HG03354 (cell line): ENCODE results near the gene PDLIM1.
"Not testable (repeated sequence)": the region's sequence is repeated elsewhere in the genome, so short reads cannot be mapped to it uniquely, and the experiment has no call there.

Source experiments
- ATAC-seq: cut with Tn5 transposase; IDR thresholded peaks from one replicate; pipeline ENCODE4 v1.9.1; 2021; ENCODE audit warnings: mild to moderate bottlenecking; ENCODE audit not compliant: unreplicated experiment, poor library complexity, severe bottlenecking

The PDLIM1 gene

DNA sequence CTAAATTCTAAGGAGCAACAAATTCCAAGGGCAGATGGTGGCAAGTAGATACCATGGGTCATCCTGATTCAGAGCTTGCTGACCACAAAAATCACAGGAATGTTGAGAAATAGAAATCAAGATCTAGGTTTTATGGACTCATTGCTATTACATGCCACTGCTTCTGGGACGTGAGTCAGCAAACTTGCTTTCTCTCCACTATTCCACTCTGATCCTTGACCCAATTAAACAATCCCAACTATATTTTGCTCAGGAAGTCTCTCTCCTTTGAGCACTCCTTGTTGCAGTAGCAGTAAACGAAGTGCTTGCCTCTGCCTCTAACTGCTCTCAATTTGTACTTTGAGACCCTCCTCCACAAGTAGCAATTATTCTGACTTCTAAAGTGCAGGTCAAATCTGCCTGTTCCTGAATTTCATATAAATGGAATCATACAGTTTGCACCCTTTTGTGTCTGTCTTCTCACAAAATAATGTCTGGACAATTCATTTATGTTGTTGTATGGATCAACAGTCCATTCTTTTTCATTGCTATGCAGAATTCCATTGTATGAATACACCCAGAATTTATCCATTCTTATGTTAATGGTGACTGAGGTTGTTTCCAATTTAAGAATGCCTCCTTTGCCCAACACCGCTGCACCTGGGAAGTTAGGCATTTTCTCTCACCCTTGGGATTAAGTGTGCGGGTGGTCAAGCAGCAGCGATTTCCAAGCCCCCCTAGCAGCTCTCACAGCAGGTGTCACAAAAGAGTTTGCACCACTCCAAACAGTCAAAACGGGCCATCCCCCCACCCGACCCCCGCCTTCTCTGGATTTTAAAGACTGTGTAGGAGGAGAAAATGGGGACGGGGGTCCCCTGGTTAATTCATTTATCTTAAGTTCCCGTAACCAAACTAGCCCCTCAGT lies 60.8 kb downstream of the PDLIM1 start:
- no peak for ATAC-seq

DNA sequence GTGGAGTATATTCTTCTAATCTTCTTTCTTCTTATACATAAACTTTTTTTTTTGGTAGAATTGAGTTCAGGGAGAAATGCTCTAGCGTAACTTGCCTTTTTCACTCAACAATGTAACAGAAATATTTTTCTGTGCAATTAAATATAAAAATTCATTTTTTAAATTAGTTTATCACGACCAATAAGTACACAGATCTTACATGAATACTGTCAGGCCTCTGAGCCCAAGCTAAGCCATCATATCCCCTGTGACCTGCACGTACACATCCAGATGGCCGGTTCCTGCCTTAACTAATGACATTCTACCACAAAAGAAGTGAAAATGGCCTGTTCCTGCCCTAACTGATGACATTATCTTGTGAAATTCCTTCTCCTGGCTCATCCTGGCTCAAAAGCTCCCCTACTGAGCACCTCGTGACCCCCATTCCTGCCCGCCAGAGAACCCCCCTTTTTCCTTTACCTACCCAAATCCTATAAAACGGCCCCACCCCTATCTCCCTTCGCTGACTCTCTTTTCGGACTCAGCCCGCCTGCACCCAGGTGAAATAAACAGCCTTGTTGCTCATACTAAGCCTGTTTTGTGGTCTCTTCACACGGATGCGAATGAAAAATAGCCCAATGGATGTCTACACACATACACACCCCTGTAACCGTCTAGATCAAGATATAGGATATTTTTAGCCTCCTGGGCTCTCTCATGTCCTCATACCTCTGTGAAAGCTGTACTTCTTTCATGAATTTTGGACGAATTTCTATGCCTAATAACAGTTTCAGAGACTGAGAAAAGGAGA lies 61.7 kb downstream of the PDLIM1 start:
- ATAC-seq, result not testable (repeated sequence)

DNA sequence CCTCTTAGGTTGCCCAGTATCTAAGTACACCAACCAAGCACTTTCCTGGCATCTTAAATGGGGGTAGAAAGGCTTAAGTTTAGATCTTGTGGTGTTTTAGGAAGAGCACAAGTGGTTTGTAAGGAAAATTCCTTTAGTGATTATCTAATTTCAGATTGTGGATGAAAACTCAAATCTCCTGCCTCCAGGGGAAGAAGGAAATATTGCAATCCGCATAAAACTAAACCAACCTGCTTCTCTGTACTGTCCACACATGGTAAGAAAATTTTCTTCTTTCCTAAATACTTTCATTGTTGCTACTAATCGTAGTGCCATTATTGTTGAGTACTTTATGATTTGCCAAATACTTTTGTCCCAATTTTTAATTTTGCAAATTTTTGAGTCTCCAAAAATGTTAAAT lies 65.7 kb downstream of the PDLIM1 start:
- ATAC-seq, result no peak

DNA sequence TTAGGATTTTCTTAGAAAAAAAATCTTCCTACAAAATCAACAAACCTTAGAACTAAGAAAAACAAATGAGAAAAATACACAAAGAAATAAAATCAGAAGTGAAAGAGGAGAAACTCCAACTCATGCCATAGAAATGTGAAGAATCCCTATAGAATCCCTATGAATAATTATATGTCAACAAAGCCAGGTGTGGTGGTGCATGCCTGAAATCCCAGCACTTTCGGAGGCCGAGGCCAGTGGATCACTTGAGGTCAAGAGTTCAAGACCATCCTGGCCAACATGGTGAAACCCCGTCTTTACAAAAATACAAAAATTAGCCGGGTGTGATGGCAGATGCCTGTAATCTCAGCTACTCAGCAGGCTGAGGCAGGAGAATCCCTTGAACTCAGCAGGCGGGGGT lies 69.7 kb downstream of the PDLIM1 start:
- no peak for ATAC-seq

DNA sequence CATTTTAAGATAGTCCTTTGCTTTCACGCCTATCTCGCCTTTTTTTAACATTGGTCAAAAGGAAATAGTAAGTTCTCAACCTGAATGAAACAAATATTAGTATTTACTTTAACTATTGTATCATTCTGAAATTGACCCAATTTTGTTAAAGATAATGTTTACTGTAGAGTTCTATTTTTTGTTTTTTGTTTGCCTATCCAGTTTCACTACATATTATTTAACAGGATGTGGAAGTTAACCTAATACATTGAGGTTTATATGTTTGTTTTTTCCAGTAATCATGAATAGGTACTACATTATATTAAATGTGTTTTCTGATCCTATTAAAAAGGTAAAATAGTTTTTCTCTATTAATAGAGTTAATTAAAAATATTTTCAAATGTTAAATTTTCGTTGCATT lies 70.3 kb downstream of the PDLIM1 start:
- ATAC-seq, result no peak

DNA sequence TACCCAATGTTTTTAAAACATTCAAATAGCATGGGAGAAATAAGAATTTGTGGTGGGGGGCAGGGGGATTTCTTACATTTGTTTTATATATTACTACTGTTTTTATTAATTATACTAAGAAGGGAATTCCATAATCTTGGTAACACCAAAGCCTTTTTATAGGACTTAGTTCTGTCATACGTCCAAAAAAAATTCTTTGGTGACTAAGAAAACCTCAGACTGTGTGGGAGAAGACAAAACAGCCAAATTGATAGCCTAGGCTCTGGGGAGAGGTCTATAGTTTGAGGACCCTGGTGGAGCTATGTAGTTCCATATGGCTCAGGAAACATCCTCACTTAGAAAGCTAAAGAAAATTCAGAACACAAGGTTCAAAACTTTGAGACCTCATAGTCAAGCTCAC lies 73.3 kb downstream of the PDLIM1 start:
- no peak for ATAC-seq

DNA sequence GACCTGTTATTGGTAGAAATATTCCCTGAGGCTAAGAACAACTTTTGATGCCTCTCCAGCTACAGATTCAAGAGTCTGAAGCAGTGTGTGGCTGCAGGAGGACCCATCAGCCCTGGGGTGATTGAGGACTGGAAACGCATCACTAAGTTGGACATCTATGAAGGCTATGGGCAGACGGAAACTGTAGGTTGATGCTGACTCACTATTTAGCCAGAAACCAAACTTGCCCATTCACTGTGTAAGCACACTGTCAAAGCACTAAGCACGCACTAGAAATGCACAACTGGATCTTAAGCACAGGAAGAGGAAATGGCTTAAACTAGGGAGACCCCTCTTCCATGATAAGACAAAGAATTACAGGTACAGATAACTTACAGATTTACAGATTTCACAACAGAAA lies 76.0 kb downstream of the PDLIM1 start:
- peak; percentile 82 for ATAC-seq

DNA sequence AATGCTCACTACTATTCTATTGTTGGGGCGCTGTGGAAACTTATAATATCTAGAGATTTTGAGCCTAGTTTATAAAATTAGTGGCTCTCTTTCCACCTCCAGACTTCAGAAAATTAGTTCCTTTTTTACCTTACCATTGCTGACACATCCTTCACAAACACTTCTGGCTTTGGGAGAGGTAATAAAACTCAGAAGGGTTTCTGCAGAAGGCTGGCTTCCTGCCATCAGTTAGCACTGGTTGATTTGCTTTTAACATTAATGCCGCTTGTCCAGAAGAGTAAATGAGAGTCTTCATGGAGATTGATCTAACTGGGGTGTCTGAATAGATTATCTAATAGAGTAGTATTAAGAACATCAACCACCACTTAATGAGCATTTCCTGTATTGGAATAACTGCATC lies 76.4 kb downstream of the PDLIM1 start:
- ATAC-seq, result no peak

DNA sequence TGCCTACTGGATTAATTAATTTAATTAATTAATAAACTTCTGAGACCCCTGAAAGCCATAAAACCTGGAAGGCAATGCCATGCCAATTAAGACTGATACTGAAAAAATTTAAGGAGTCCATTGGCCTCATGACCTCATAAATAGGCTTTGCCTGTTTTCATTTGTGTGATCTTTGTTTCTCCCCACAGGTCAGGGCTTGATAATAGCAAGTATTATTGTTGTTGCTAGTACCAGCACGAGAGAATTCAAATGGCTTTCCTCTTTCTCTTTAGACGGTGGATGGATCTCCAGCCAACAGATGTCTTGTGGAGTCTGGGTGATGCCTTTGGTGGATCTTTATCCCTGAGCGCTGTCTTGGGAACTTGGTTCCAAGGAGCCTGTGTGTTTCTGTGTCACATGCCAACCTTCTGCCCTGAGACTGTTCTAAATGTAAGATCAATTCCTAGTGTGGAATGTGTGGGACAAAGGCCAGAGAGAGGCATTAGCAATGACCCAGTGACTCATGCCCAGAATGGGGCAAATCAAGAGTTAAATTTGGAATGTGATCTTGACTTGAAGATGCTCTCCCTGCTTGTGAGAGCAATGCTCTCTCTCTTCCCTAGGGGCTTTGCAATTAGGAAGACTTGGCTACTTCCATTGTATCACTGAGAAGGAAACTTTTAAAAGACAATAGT lies 79.1 kb downstream of the PDLIM1 start:
- no peak for ATAC-seq

DNA sequence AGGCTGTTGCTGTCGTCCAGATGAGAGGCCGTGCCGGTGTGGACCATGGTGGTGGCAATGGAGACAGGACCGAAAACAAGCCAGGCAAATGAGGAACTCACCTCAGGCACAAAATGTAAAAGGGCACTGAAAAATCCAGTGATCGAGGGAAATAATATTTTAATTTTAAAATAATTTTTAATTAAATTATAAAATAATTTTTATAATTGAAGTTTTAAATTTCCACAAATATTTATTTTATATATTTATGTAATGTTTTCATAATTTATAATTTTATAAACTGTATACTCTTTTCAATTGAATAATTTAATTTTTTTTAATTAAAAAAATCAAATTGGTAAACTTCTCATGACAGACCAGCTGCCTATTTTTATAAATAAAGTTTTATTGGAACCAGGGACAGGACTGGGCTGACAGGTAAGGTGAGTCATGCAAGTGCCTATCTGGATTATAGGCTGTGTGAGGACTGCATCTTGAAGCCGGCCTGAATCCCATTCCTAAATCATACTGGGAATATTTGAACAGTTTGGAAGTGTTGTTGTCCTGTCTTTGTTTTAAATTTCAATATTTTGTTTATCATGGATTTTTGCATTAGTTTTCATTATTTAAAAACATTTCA lies 81.2 kb downstream of the PDLIM1 start:
- no peak for ATAC-seq

DNA sequence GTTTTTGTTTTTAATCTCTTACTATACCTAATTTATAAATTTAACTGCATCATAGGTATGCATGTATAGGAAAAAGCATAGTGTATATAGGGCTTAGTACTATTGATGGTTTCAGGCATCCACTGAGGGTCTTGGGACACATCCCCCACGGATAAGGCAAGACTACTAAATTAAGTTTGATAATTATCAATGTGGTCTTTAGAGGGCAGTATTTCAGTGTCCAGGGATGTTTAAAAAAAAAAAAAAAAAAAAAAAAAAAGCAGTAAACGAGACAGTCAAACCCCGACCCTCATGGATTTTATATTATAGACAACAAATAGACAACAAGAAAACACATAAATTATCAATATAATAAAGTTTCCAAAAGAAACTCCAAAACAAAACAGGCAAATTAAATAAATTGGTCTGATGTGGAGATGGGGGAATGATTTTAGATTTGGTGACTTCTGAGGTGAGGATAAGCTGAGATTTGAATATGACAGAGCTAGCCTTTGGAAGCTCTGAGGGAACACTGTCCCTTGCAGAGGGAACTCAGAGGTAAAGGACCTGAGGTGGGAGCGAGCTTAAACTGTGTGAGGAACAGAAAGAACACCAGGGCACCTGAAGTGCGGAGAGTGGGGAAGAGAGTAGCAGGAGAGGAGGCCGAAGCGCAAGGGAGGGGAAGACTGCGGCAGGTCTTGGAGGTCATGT lies 82.0 kb downstream of the PDLIM1 start:
- ATAC-seq, result no peak

DNA sequence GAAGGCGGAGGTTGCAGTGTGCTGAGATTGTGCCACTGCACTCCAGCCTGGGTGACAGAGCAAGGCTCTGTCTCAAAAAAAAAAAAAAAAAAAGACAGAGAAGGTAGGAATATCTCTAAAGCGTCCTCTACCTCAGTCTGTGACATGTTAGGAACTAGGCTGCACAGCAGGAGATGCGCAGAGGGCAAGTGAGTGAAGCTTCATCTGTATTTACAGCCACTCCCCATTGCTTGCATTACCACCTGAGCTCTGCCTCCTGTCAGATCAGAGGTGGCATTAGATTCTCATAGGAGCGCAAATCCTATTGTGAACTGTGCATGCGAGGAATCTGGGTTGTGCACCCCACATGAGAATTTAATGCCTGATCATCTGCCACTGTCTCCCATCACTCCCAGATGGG lies 87.9 kb downstream of the PDLIM1 start:
- not testable (repeated sequence) for ATAC-seq

DNA sequence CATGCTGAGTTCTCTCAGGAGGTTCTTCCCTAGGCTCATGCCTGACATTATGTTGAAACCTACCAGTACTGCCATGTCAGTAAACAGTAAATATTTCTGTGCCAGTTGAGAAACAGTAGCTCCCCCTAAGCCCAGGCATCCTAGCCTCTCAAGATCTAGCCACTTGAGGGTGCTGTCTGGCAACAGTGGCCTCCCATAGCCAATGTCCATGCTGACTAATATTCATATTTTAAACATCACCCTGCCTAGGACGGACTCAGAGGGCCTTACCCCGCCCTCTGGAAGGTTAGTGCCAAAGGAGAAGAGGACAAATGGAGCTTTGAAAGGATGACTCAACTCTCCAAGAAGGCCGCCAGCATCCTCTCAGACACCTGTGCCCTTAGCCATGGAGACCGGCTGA lies 89.1 kb downstream of the PDLIM1 start:
- no peak for ATAC-seq

DNA sequence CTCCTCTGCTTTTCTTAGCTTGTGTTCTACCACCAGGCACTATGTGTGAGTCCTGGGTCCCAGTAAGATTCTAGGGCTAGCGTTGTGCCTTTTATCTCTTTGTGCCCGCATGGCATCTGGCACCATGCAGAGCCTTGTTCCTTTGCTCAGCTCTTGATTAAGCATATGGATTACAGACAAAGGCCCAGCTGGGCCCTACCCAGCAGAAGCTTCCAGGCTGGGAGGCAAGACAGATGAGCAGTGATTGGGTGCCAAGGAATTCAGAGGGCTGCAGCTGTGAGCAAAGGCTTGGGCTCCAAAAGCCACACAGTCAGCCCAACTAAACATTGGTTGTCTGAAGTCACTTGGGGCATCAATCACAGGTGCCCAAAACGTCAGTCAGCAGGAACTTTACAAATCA lies 94.8 kb downstream of the PDLIM1 start:
- ATAC-seq, result no peak

DNA sequence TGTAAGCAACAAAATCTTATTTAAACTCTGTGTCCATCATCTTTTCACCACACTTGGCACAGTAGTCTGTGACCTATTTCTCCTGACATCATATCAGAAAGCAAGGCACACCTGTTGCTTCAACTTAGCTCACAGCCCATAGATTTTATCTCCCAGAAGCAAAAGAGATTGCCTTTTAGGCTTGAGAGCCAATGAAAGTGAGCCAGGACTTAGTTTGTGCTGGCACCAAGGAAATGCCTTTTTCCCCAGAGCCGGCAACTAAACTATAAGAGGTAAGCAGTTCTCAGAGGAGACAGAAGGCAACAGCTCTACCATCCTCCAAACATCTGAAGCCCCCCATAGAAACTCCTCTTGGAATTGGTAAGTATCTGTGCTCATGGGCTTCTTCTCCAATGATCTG lies 96.9 kb downstream of the PDLIM1 start, which contains the start of gene ACSM6:
Gene ACSM6, plus strand, starts transcription at position 295 of the 400 bp plus-strand sequence. CDS start 248 bp downstream, outside the sequence.
- no peak for ATAC-seq

DNA sequence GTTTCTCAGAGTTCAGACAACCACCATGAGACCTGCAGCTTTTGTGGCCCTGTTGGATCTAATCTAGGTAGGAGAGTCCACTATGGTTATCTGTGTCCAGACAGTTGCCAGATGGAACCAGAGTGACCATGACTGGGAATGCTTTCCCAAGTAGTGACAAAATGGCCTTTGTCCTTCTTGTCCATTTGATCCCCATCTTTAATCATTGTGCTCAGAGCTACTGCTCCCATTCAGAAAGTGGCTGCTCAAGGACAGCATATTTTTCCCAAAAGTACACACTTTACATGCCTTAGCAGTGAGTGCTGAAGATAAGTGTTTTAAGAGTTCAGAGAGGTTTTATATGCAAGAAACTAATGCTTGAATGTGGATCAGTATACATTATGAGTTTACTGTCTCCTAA lies 102.2 kb downstream of the PDLIM1 start:
- no peak for ATAC-seq

DNA sequence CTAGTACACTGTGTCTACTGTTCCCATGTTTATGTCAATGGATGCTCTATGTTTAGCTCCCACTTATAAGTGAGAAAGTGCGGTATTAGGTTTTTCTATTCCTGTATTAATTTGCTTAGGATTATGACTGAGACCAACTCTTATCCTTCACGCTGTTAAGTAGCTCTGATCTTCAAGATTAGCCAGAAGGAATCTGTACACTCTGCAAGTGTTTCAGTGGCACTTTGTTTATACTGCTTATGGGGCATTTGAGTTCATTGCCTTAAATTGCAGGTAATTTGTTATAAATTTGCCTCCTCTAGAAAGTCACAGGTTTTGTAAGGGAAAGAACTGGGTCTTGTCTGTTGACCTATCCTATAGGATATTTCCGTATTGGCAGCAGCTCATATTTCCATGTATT lies 103.2 kb downstream of the PDLIM1 start:
- no peak for ATAC-seq
